GM12878 (cell line): ENCODE data around the gene INPP5D. TPM values are rescaled to one million over a fixed set of nuclear protein-coding genes. Genes with fewer than 3 reads are reported as not detected.

Experiments
- ATAC-seq: fragments of 200-7000 bp; cut with Tn5 transposase; 3 replicates; pipeline ENCODE4 v1.9.1; 2020; ENCODE audit warnings: mild to moderate bottlenecking, moderate library complexity
- BruUV-seq: library from RNA; stranded (reverse); fragments of 400-500 nt; replicated peaks from 2 replicates; lab custom pipeline; 2021; lab: Mats Ljungman, UMichigan
- CTCF ChIA-PET: fragments of 300-600 bp; sonication (Branson Sonifier 250); formaldehyde crosslinking; extraction: SDS; loops from one replicate; lab custom pipeline; 2021; ENCODE audit warnings: inconsistent platforms; lab: Yijun Ruan, JAX
- POLR2A ChIA-PET: fragments of 350-600 bp; formaldehyde crosslinking; extraction: SDS; loops from one replicate; lab custom pipeline; 2021; ENCODE audit warnings: inconsistent platforms; lab: Charles Lee
- RAD21 ChIA-PET: fragments of 300-600 bp; sonication (Branson Sonifier 250); formaldehyde crosslinking; loops from one replicate; lab custom pipeline; 2023; ENCODE audit warnings: antibody characterized with exemption; ENCODE audit not compliant: unreplicated experiment; lab: Charles Lee
- SMC1A ChIA-PET: fragments of 300-600 bp; sonication (Branson Sonifier 250); formaldehyde crosslinking; loops from one replicate; lab custom pipeline; 2023; ENCODE audit not compliant: unreplicated experiment, uncharacterized antibody; lab: Charles Lee
- DNase-seq: peaks from one replicate; pipeline ENCODE4 v3.0.0-alpha.2; 2011; ENCODE audit warnings: low read depth, low spot score
- FAIRE-seq: peaks from 3 replicates; lab custom pipeline; 2011; peaks lifted over from hg19 to GRCh38; lab: Jason Lieb, UNC
- H2AFZ ChIP-seq: 2 replicates; pipeline ENCODE4 v1.6.0; 2011; ENCODE audit warnings: low read depth, low read length, control low read depth; ENCODE audit not compliant: control insufficient read depth
- H3K27ac ChIP-seq: 2 replicates; pipeline ENCODE4 v1.5.1; 2011; ENCODE audit warnings: control low read depth; ENCODE audit not compliant: control insufficient read depth, insufficient read depth
- H3K27me3 ChIP-seq, 2 experiments: replicated peaks in 1 of 2; 2 replicates each; pipeline versions ENCODE4 v1.6.0 to v1.6.1; 2011; ENCODE audit warnings: low read length in 1 of 2; ENCODE audit not compliant: control insufficient read depth in 2 of 2, insufficient read depth in 2 of 2
- H3K36me3 ChIP-seq, 2 experiments: 2 replicates each; pipeline ENCODE4 v1.5.1; 2011; ENCODE audit warnings: low read length in 1 of 2; ENCODE audit not compliant: control insufficient read depth in 2 of 2, insufficient read depth in 2 of 2
- H3K4me1 ChIP-seq: 2 replicates; pipeline ENCODE4 v1.6.1; 2011; ENCODE audit warnings: mild to moderate bottlenecking, low read length, moderate library complexity, mixed read lengths; ENCODE audit not compliant: control insufficient read depth, insufficient read depth
- H3K4me2 ChIP-seq: 2 replicates; pipeline ENCODE4 v1.6.0; 2011; ENCODE audit warnings: control low read depth; ENCODE audit not compliant: control insufficient read depth, insufficient read depth
- H3K4me3 ChIP-seq: fragments of 200-600 bp; sonication (generic); 2 replicates; pipeline ENCODE4 v1.5.1; 2016
- H3K79me2 ChIP-seq: 2 replicates; pipeline ENCODE4 v1.6.0; 2011; ENCODE audit warnings: low read length; ENCODE audit not compliant: control insufficient read depth, insufficient read depth
- H3K9ac ChIP-seq: 2 replicates; pipeline ENCODE4 v1.8.0; 2011; ENCODE audit warnings: low read length, control low read depth, mixed read lengths; ENCODE audit not compliant: control insufficient read depth, insufficient read depth
- H3K9me3 ChIP-seq: replicated peaks from 3 replicates; pipeline ENCODE4 v1.5.1; 2011; ENCODE audit warnings: mild to moderate bottlenecking, low read length; ENCODE audit not compliant: control insufficient read depth, insufficient read depth
- H4K20me1 ChIP-seq: 2 replicates; pipeline ENCODE4 v1.6.0; 2011; ENCODE audit not compliant: control insufficient read depth, insufficient read depth
- BHLHE40 ChIP-seq, 2 experiments: fragments of 450-650 bp in 1 of 2; IDR thresholded peaks; 2 replicates each; pipeline ENCODE4 v1.6.1; 2011 to 2017; ENCODE audit warnings: low read depth in 2 of 2, borderline replicate concordance in 1 of 2, improper control_type of control experiment in 1 of 2, low read length in 1 of 2, mild to moderate bottlenecking in 1 of 2
- EGR1 ChIP-seq, 2 experiments: IDR thresholded peaks; 1 replicate in 1 of 2; 2 replicates in 1 of 2; pipeline ENCODE4 v1.6.1; 2011 to 2012; ENCODE audit warnings: low read depth in 2 of 2, low read length in 2 of 2, borderline replicate concordance in 1 of 2, mild to moderate bottlenecking in 1 of 2, moderate library complexity in 1 of 2
- MEF2A ChIP-seq: IDR thresholded peaks from 2 replicates; pipeline ENCODE4 v1.6.1; 2011; ENCODE audit warnings: low read depth, mild to moderate bottlenecking, low read length, moderate library complexity; ENCODE audit not compliant: insufficient read depth
- MYB ChIP-seq: fragments of 150-350 bp; IDR thresholded peaks from 2 replicates; pipeline ENCODE4 v1.6.1; 2014; ENCODE audit warnings: mild to moderate bottlenecking, low read depth, low read length, borderline replicate concordance
- RAD21 ChIP-seq: IDR thresholded peaks from 2 replicates; pipeline ENCODE4 v1.6.1; 2011; ENCODE audit warnings: mild to moderate bottlenecking, low read depth, low read length, moderate library complexity; ENCODE audit not compliant: insufficient read depth
- ZNF622 ChIP-seq: fragments of 450-650 bp; IDR thresholded peaks from 2 replicates; pipeline ENCODE4 v1.6.1; 2017; ENCODE audit warnings: mild to moderate bottlenecking, inconsistent platforms
- WGBS: methylation state at CpG from one replicate; pipeline ENCODE4 v1.1.6; 2016; ENCODE audit warnings: low lambda C conversion rate; ENCODE audit not compliant: insufficient replicate concordance, insufficient coverage; ENCODE audit errors: missing lambda C conversion rate; 5-methylcytosine and 5-hydroxymethylcytosine counted together
- in situ Hi-C: fragments of 300-500 bp; cut with MboI; formaldehyde crosslinking; loops from 9 replicates; pipeline ENCODE4 v1.14.3; 2018; ENCODE audit warnings: mixed read lengths
- intact Hi-C: fragments of 100-400 bp; cut with micrococcal nuclease; formaldehyde crosslinking; loops from one replicate; pipeline ENCODE4 v1.14.2; 2022; ENCODE audit not compliant: unreplicated experiment
- polyA plus RNA-seq, 11 experiments: library from polyadenylated mRNA; depleted of rRNA in 4 of 11; unstranded in 6 of 11; stranded (reverse) in 5 of 11; fragments of >200 nt; fragmentation: Nextera tagmentation in 4 of 11; fragmentation: Illumina TruSeq in 1 of 11; extraction: Ambion mirVana in 4 of 11; extraction: Trizol in 1 of 11; gene quantifications; 1 replicate in 1 of 11; 2 replicates in 10 of 11; pipeline versions ENCODE4 v1.2.1 to v1.2.3, GENCODE V29; 2011 to 2016; ENCODE audit warnings: inconsistent platforms in 2 of 11, missing spikeins in 2 of 11, low read depth in 1 of 11
- total RNA-seq, 4 experiments: library from RNA; depleted of rRNA in 3 of 4; stranded (reverse); fragments of >200 nt in 3 of 4; fragmentation: Illumina TruSeq in 1 of 4; extraction: Trizol in 1 of 4; gene quantifications; 2 replicates each; pipeline versions ENCODE4 v1.2.1 to v1.2.3, GENCODE V29; 2013 to 2021
- TF ChIP-seq, protein P1 (sequence below): IDR thresholded peaks from 2 replicates; pipeline ENCODE4 v1.6.1; 2012; ENCODE audit warnings: improper control_type of control experiment, low read depth, low read length; ENCODE audit not compliant: insufficient replicate concordance

The INPP5D gene
- total and polyA plus RNA-seq, 10 of the 15 experiments (the other 5 are each of a cell fraction or from before 2014, with no cell fraction given): 11.8 to 139 (median 88.8) TPM

DNA sequence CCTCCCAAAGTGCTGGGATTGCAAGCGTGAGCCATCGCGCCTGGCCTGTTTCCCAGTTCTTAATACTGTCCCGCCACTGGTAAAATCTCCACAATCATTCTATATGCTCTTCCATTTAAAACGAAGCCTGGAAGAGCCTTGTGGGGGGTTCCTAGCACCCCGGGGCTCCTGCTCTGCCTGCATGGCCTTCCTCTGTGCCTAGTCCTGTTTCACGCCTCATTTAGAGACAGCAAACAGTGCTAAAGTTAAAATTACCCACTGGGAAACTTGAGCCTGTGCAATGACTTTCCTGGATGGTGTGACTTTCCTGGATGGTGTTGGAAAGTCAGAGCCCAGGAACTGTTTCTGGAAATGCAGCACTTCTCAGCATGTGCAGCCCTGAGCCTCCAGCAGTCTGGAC lies 55.0 kb downstream of the INPP5D start:
- H3K9me3 ChIP-seq: no peaks in the 10 kb centered on the region; the same call in 2 of the 3 replicates
- H3K27ac ChIP-seq: no peak overlapping the region
- SMC1A ChIA-PET: interaction anchor here (1.3 to 3.0 kb wide), 2 partner anchors 15 to 54 kb away, joined by 5 to 9 read pairs; partner anchors contain the start of gene INPP5D
- no TSS peak for BruUV-seq
- peaks cover 6% of the 10 kb centered on the region; the same call in 1 of the 2 replicates for H4K20me1 ChIP-seq
- peaks cover 18 to 31% of the 10 kb centered on the region in 2 experiments; a peak in 3 of 4 replicates for H3K36me3 ChIP-seq
- intact Hi-C loops: no loop called here
- CTCF ChIA-PET: no interaction called here
- no peak overlapping the region for H3K9ac ChIP-seq
- ATAC-seq (no peak), DNase-seq (no peak), FAIRE-seq (no peak)
- H3K27me3 ChIP-seq: no peaks in the 10 kb centered on the region
- 89% methylated on average over 7 of the region's 7 CpGs for WGBS
- no peak overlapping the region for H3K4me3 ChIP-seq
- in situ Hi-C loops: no loop called here
- TF ChIP-seq ZNF622 (no peak), EGR1 (IDR thresholded peaks at IDR 0.05; ENCODE audit: borderline replicate concordance in 1 of 2, low read depth in 2 of 2, low read length in 2 of 2) (no peak), MYB (no peak), BHLHE40 (IDR thresholded peaks at IDR 0.05; ENCODE audit: borderline replicate concordance in 1 of 2, low read depth in 2 of 2, low read length in 1 of 2) (no peak), MEF2A (no peak), RAD21 (no peak)
- TF ChIP-seq, protein P1, sequence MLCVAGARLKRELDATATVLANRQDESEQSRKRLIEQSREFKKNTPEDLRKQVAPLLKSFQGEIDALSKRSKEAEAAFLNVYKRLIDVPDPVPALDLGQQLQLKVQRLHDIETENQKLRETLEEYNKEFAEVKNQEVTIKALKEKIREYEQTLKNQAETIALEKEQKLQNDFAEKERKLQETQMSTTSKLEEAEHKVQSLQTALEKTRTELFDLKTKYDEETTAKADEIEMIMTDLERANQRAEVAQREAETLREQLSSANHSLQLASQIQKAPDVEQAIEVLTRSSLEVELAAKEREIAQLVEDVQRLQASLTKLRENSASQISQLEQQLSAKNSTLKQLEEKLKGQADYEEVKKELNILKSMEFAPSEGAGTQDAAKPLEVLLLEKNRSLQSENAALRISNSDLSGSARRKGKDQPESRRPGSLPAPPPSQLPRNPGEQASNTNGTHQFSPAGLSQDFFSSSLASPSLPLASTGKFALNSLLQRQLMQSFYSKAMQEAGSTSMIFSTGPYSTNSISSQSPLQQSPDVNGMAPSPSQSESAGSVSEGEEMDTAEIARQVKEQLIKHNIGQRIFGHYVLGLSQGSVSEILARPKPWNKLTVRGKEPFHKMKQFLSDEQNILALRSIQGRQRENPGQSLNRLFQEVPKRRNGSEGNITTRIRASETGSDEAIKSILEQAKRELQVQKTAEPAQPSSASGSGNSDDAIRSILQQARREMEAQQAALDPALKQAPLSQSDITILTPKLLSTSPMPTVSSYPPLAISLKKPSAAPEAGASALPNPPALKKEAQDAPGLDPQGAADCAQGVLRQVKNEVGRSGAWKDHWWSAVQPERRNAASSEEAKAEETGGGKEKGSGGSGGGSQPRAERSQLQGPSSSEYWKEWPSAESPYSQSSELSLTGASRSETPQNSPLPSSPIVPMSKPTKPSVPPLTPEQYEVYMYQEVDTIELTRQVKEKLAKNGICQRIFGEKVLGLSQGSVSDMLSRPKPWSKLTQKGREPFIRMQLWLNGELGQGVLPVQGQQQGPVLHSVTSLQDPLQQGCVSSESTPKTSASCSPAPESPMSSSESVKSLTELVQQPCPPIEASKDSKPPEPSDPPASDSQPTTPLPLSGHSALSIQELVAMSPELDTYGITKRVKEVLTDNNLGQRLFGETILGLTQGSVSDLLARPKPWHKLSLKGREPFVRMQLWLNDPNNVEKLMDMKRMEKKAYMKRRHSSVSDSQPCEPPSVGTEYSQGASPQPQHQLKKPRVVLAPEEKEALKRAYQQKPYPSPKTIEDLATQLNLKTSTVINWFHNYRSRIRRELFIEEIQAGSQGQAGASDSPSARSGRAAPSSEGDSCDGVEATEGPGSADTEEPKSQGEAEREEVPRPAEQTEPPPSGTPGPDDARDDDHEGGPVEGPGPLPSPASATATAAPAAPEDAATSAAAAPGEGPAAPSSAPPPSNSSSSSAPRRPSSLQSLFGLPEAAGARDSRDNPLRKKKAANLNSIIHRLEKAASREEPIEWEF: no peak
- H3K4me1 ChIP-seq: peaks cover 6% of the 10 kb centered on the region; the same call in 1 of the 2 replicates
- H3K79me2 ChIP-seq: peaks cover 58% of the 10 kb centered on the region
- H2AFZ ChIP-seq: no peak overlapping the region
- RAD21 ChIA-PET: no interaction called here
- H3K4me2 ChIP-seq: no peak overlapping the region
- POLR2A ChIA-PET: no interaction called here
